CD4-positive, alpha-beta T cell treated with Interleukin-21 for 1 hour (primary cell): ENCODE data around the gene ING5.
"Not testable (repeated sequence)": the region's sequence is repeated elsewhere in the genome, so short reads cannot be mapped to it uniquely, and the experiment has no call there.

Source experiments
- DNase-seq: peaks from one replicate; pipeline ENCODE4 v3.0.0-alpha.2; 2020

Gene ING5

GRCh38 chr2:241741016-241741415, 39.2 kb downstream of the ING5 start:
- DNase-seq, result peak; percentile 62

DNA sequence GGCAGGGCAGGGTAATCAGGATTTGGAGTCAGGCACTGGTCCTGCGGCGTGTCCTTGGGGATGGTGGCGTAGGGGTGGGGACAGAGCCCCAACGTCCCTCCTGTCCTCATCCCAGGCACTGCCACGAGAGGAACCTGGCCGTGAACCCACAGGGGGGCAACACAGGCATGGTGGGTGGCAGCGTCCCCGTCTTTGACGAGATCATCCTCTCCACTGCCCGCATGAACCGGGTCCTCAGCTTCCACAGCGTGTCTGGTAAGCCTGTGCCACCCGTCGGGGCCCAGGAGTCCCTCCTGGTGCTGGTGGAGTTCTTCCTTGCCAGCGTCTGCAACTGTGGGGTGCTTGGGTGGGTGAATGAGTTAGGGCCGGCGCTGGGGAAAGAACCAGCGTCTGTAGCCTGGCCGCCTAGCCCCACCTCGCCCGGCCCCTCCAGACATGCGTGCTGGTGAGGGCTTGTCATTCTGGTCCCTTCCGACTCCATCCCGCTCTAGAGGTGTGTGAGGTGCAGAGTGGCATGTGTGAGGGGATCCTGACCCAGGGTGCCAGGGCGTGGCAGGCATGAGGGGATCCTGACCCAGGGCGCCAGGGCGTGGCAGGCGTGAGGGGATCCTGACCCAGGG, 40.6 kb downstream of the ING5 start:
- DNase-seq, result no peak

DNA sequence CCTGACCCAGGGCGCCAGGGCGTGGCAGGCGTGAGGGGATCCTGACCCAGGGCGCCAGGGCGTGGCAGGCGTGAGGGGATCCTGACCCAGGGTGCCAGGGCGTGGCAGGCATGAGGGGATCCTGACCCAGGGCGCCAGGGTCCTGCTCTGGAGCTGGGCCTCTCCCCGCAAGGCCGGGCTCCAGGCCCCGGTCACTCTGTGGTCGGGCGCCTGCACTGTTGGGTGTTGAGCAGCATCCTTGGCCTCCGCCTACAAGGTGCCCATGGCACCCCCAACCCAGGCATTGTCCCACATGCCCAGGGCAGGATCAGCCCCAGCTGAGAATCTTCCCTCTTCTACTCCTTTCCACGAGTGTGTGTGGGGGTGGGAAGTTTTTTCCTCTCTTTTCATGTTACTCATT, 41.2 kb downstream of the ING5 start:
- DNase-seq, result not testable (repeated sequence)

GRCh38 chr2:241743620-241744019, 41.8 kb downstream of the ING5 start:
- no peak for DNase-seq

DNA sequence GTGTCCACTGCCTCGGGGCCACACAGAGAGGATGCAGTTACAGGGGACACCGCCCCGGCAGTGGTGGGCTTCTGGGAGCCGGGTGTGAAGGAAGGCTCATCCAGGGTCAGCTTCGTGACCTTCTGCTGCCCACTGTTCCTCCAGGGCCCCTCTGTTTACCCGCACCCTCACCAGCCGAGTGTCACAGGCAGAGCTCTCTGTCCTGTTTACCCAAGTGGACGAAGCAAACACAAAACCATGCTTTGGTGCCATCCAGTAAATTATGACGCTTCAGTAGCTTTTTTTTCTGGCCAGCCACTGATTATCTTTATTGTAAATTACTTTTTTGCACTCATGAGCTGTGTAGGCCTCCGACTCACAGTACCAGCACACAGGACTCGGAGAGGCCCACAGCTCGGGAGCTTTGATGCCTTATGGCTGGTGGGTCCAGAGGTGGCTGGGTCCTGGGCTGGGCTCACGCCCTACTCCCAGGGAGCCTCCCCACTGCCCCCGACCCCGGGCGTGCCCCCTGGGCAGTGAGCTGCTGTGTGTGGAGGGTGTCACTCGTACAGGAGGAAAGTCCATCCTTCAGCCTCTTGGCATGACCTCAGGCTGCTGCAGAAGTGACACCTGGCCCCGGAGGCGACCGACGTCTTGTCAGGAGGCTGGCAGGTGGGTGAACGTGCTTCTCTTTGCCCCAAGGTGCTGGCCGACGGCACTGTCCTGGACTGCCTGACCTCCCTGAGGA, 42.4 kb downstream of the ING5 start:
- DNase-seq, result no peak

DNA sequence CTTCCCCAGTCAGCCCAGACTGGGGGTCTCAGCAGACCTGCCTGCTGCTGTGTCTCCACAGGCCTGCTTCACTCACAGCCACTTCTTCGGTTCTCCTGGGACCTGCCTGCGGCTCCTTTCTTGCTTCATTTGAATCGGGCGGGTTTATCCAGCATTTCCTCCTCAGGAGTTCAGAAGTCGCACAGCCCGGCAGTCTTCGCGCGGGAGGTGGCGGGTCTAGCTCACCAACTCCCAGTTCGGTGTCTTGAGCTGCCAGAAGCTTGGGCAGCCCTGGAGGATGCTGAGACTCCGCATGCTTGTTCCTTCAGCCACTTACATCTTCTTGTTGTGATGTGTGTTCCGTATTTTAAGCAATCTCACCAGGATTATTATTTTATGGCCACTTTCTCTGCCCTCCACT, 43.4 kb downstream of the ING5 start:
- no peak for DNase-seq

DNA sequence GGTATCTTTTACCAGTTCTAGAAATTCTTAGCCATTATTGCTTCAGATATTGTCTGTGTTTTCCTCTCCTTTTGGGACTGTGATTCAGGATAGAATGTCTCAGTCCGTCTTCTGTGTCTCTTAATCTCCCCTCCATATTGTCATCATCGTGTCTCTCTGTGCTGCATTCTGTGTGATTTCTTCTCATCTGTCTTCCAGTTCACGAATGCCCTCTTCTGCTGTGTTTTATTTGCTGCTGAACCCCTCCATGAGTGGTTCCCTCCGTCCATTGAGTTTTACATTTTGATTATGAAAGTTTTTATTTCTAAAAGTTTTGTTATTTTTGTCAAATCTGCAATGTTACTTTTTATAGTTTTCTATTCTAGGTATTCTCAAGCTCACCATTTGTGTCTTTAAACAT, 44.2 kb downstream of the ING5 start:
- DNase-seq, result no peak

- no peak for DNase-seq
Measured at GRCh38 chr2:241748468-241749256, 46.8 kb downstream of the ING5 start.

GRCh38 chr2:241750076-241750840, 48.4 kb downstream of the ING5 start:
- no peak for DNase-seq

GRCh38 chr2:241751152-241751551, 49.3 kb downstream of the ING5 start:
- no peak for DNase-seq

DNA sequence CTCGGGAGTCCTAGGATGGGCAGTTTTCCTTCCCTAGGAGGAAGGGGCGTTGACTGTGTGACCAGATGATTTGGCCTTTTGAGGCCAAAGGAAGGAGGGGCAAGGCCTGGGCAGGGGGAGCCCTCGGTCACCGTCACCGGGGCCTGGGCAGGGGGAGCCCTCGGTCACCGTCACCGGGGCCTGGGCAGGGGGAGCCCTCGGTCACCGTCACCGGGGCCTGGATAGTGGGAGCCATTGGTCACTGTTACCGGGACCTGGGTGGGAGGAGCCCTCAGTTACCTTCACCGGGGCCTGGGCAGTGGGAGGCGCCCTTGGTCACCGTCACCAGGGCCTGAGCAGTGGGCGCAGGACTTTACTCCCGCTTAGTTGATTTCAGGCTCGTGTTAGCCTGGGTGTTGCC, 49.9 kb downstream of the ING5 start:
- DNase-seq, result no peak

DNA sequence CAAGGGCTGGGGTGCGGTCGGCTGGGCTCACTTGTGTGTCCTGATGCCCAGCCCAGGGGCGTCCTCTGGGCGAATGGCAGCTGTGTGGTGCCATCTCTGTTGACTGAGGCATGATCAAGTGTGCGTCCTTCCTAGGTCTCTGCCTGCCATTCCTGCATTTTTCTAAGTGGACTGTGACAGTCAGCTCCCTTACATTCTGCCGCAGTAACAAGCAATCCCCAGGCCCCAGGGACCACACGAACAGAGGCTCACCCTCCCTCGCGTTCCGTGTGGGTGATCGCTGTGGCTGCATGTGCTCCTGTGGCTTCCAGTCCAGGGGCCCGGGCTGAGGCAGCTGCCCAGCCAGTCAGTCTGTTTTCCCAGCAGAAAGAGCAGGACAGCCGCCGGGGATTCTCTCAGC, 50.4 kb downstream of the ING5 start:
- no peak for DNase-seq

- DNase-seq, result no peak
Measured at GRCh38 chr2:241752689-241753276, 50.9 kb downstream of the ING5 start.

DNA sequence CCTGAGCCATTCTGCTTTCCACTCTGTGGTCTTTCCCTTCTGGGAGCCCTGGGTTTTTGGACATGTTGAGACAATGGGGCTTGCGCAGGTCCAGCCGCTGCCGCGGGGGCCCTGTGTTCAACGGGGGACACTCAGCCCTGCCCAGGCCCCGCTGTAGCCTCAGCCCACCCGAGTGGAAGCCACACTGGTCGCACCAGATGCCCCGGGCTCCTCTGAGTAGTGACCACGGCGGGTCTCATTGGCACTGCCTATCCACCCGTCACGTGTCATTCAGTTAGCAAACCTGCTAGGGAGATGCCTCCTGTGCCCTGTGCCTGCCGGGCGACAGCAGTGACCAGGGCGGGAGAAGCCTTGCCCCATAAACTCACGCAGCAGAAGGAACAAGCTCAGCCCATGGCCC, 51.7 kb downstream of the ING5 start:
- no peak for DNase-seq

GRCh38 chr2:241754042-241754441, 52.2 kb downstream of the ING5 start:
- DNase-seq, result no peak

GRCh38 chr2:241755166-241755565, 53.3 kb downstream of the ING5 start:
- DNase-seq, result no peak

DNA sequence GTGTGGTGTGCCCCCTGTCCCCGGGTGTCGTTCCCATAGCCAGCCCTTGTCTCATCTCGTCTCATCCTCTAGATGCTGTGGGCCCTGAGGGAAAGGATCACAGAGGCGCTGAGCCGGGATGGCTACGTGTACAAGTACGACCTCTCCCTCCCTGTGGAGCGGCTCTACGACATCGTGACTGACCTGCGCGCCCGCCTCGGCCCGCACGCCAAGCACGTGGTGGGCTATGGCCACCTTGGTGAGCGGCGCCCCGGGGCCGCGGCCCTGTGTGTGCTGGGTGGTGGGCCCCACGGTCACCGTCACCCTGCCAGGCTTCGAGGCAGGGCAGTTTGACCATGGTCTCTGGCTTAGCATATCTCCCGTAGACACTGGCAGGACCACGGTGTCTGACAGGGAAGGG, 53.9 kb downstream of the ING5 start:
- no peak for DNase-seq

DNA sequence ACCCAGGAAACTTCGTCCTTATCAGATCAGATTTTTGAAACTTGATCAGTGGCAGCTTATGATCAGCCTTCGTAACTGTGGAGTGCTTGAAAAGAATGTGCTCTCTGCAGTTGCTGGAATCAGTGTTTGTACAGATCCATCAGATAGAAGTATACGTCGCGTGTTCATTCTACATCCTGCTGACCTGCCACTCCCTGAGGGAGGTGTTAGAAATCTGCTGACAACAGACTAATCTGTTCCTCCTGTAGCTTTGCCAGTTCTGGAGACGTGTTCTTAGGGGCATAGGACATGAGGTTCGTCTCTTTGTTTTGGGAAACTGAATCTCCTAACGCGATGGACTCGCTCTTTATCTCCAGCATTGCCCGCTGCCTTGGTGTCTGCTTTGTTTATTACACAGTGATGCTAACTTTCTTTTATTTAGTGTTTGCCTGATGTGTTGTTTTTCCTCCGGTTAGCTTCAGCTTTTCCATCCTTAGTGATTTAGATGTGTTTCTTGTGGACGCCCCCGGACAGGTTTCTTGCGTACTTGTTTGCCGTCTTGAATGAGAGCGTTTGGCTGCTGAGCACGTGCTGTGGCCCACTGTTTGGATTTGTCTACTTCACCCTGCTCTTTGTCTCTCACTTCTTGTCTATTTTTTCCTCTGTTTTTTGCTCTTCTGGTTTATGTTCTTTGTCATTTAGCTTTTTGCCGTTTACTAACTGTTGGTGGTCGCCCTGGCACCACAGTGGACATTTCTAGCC, 57.4 kb downstream of the ING5 start:
- no peak for DNase-seq

DNA sequence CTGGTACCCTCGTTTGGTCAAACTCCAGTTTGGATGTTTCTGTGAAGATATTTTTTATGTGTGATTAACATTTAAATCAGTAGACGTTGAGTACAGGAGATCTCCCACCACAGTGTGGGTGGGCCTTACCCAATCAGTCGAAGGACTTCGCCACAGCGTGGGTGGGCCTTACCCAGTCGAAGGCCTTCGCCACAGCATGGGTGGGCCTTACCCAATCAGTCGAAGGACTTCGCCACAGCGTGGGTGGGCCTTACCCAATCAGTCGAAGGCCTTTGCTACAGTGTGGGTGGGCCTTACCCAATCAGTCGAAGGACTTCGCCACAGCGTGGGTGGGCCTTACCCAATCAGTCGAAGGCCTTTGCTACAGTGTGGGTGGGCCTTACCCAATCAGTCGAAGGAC, 58.1 kb downstream of the ING5 start:
- DNase-seq, result not testable (repeated sequence)

DNA sequence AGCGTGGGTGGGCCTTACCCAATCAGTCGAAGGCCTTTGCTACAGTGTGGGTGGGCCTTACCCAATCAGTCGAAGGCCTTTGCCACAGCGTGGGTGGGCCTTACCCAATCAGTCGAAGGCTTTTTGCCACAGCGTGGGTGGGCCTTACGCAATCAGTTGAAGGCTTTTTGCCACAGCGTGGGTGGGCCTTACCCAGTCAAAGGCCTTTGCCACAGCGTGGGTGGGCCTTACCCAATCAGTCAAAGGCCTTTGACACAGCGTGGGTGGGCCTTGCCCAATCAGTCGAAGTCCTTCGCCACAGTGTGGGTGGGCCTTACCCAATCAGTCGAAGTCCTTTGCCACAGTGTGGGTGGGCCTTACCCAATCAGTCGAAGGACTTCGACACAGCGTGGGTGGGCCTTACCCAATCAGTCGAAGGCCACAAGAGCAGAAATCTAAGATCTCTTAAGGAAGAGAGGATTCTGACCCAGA, 58.5 kb downstream of the ING5 start:
- DNase-seq, result no peak

DNA sequence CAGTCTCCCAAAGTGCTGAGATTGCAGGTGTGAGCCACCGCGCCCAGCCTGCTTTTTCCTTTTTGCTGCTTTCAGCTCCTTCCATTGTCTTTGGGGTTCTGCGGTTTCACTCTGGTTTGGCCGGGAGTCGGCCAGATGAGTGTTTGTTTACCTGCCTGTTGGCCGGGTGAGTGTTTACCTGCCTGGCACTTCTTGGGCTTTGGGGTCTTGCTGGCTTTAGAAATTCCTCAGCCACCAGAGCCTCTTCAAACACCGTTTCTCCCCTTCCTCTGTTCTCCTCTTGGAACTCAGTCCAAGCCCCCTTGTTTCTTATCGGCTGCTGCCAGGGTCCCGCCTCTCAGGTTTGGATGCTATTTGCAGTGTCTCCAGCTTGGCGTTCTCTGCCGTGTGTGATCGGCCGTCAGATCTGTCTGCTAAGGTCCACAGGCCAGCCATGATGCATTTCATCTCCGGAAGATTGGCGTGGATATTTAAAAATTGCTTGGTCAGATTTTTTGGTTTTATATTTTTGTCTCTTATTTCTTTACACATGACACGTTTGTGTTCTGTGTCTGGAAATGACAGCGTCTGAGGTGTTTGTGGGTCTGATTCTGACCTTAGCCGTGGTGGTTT, 60.6 kb downstream of the ING5 start:
- DNase-seq, result peak; percentile 40
